PC-3 (cell line): ENCODE measurements around the gene TBC1D25.

Experiments
- EZH2 ChIP-seq: fragments of 300-600 bp; sonication (generic); IDR thresholded peaks from one replicate; pipeline ENCODE4 v1.6.1; 2017; ENCODE audit warnings: antibody characterized with exemption, mild to moderate bottlenecking, low read length; ENCODE audit not compliant: unreplicated experiment
- TF ChIP-seq, protein P1 (sequence below): fragments of 300-600 bp; sonication (generic); conservative IDR thresholded peaks from 2 replicates; pipeline ENCODE4 v1.5.1; 2017; ENCODE audit warnings: antibody characterized with exemption, low read depth, mild to moderate bottlenecking, low read length

DNA sequence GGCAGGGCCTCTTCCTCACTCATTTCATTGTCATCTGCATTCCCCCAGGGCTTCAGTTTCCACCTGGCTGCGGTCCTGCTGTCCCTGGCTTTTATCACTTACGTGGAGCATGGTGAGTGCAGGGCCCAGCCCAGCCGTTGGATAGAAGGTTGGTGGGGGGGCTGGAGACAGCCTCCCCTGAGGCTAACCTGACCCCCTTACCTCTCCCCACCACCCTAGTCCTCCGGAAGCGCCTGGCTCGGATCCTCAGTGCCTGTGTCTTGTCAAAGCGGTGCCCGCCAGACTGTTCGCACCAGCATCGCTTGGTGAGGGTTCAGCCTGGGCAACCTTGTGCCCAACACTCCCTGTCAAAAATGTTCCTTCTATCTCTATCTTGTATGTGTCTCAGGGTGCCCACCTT is 23.7 kb upstream of the TBC1D25 start:
- TF ChIP-seq, protein P1, sequence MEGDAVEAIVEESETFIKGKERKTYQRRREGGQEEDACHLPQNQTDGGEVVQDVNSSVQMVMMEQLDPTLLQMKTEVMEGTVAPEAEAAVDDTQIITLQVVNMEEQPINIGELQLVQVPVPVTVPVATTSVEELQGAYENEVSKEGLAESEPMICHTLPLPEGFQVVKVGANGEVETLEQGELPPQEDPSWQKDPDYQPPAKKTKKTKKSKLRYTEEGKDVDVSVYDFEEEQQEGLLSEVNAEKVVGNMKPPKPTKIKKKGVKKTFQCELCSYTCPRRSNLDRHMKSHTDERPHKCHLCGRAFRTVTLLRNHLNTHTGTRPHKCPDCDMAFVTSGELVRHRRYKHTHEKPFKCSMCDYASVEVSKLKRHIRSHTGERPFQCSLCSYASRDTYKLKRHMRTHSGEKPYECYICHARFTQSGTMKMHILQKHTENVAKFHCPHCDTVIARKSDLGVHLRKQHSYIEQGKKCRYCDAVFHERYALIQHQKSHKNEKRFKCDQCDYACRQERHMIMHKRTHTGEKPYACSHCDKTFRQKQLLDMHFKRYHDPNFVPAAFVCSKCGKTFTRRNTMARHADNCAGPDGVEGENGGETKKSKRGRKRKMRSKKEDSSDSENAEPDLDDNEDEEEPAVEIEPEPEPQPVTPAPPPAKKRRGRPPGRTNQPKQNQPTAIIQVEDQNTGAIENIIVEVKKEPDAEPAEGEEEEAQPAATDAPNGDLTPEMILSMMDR: no peak
- no peak for TF ChIP-seq EZH2
